K562 (cell line): ENCODE data around the gene SOAT2. TPM values are rescaled to one million over a fixed set of nuclear protein-coding genes. Genes with fewer than 3 reads are reported as not detected.

Source experiments
- ATAC-seq: fragments of 200-7000 bp; cut with Tn5 transposase; 3 replicates; pipeline ENCODE4 v1.9.1; 2020; ENCODE audit warnings: moderate library complexity
- BruUV-seq: library from RNA; stranded (reverse); fragments of 400-500 nt; replicated peaks from 2 replicates; lab custom pipeline; 2021; lab: Mats Ljungman, UMichigan
- CTCF ChIA-PET: fragments of 300-600 bp; formaldehyde crosslinking; extraction: SDS; loops from one replicate; lab custom pipeline; 2021; ENCODE audit warnings: low intra/inter-chr PET ratio; lab: Yijun Ruan, JAX
- POLR2A ChIA-PET: fragments of 300-600, 350-650 bp; sonication (Branson Sonifier 250); formaldehyde crosslinking; extraction: SDS; loops from one replicate; lab custom pipeline; 2021; ENCODE audit warnings: antibody characterized with exemption, inconsistent platforms; lab: Yijun Ruan, JAX
- DNase-seq, 4 experiments: peaks; one replicate each; pipeline versions ENCODE4 v3.0.0 to v3.0.0-alpha.2; 2011 to 2018; ENCODE audit warnings: low spot score in 3 of 4, mixed read lengths in 3 of 4; ENCODE audit errors: extremely low read depth in 1 of 4
- FAIRE-seq: peaks from 2 replicates; lab custom pipeline; 2011; peaks lifted over from hg19 to GRCh38; lab: Jason Lieb, UNC
- H2AFZ ChIP-seq: 2 replicates; pipeline ENCODE4 v1.6.0; 2011; ENCODE audit warnings: low read depth, low read length, control low read depth, inconsistent platforms
- H3K27ac ChIP-seq: fragments of 200-600 bp; 3 replicates; pipeline ENCODE4 v1.8.0; 2011; ENCODE audit warnings: low read depth, mild to moderate bottlenecking, control low read depth, inconsistent platforms, low read length, moderate library complexity, mixed read lengths; ENCODE audit errors: extremely low read depth
- H3K27me3 ChIP-seq, 2 experiments: fragments of 300-600 bp in 1 of 2; 2 replicates in 1 of 2; 3 replicates in 1 of 2; pipeline versions ENCODE4 v1.6.0 to v1.8.0; 2011; ENCODE audit warnings: inconsistent platforms in 2 of 2, low read length in 2 of 2, mild to moderate bottlenecking in 1 of 2, mixed read lengths in 1 of 2, moderate library complexity in 1 of 2; ENCODE audit not compliant: control insufficient read depth in 2 of 2, insufficient read depth in 2 of 2
- H3K36me3 ChIP-seq: fragments of 300-600 bp; 3 replicates; pipeline ENCODE4 v1.8.0; 2011; ENCODE audit warnings: mild to moderate bottlenecking, low read length, inconsistent platforms; ENCODE audit not compliant: control insufficient read depth, insufficient read depth
- H3K4me1 ChIP-seq, 2 experiments: fragments of 200-600 bp in 1 of 2; replicated peaks in 1 of 2; 2 replicates in 1 of 2; 3 replicates in 1 of 2; pipeline versions ENCODE4 v1.5.1 to v1.8.0; 2011; ENCODE audit warnings: inconsistent platforms in 2 of 2, low read length in 2 of 2, mild to moderate bottlenecking in 1 of 2, mixed read lengths in 1 of 2, moderate library complexity in 1 of 2; ENCODE audit not compliant: control insufficient read depth in 2 of 2, insufficient read depth in 2 of 2
- H3K4me2 ChIP-seq: 2 replicates; pipeline ENCODE4 v1.6.1; 2011; ENCODE audit warnings: low read length, control low read depth, inconsistent platforms, mixed read lengths; ENCODE audit not compliant: insufficient read depth
- H3K4me3 ChIP-seq: fragments of 200-600 bp; sonication (generic), shearing (Covaris generic); 2 replicates; pipeline ENCODE4 v1.5.1; 2016; ENCODE audit warnings: control low read depth, inconsistent platforms
- H3K79me2 ChIP-seq: fragments of 200-600 bp; 3 replicates; pipeline ENCODE4 v1.8.0; 2011; ENCODE audit warnings: low read length, inconsistent platforms; ENCODE audit not compliant: control insufficient read depth, insufficient read depth
- H3K9ac ChIP-seq, 2 experiments: 2 replicates each; pipeline versions ENCODE4 v1.6.0 to v1.6.1; 2011; ENCODE audit warnings: low read depth in 2 of 2, low read length in 2 of 2, control low read depth in 1 of 2, inconsistent platforms in 1 of 2, mild to moderate bottlenecking in 1 of 2, mixed read lengths in 1 of 2; ENCODE audit not compliant: insufficient read depth in 1 of 2
- H3K9me1 ChIP-seq: one replicate; pipeline ENCODE4 v1.6.0; 2011; ENCODE audit warnings: inconsistent platforms, mild to moderate bottlenecking, low read length, moderate library complexity; ENCODE audit not compliant: control insufficient read depth, insufficient read depth
- H3K9me3 ChIP-seq: replicated peaks from 2 replicates; pipeline ENCODE4 v1.5.1; 2011; ENCODE audit warnings: low read depth, low read length, inconsistent platforms; ENCODE audit not compliant: control insufficient read depth, insufficient read depth
- H4K20me1 ChIP-seq: replicated peaks from 2 replicates; pipeline ENCODE4 v1.6.1; 2011; ENCODE audit warnings: low read length, inconsistent platforms, mixed read lengths; ENCODE audit not compliant: control insufficient read depth, insufficient read depth
- L3MBTL2 ChIP-seq: fragments of 450-650 bp; IDR thresholded peaks from 2 replicates; pipeline ENCODE4 v1.6.1; 2016; ENCODE audit warnings: mild to moderate bottlenecking, moderate library complexity
- ZEB2 ChIP-seq: fragments of 450-650 bp; IDR thresholded peaks from 2 replicates; pipeline ENCODE4 v1.6.1; 2016
- WGBS: fragments of 100-300 bp; shearing (Covaris generic); methylation state at CpG from one replicate; pipeline ENCODE4 v1.1.6; 2016; ENCODE audit warnings: low coverage, mixed read lengths; ENCODE audit not compliant: insufficient coverage; ENCODE audit errors: missing lambda C conversion rate; 5-methylcytosine and 5-hydroxymethylcytosine counted together
- in situ Hi-C: fragments of 300-500 bp; cut with MboI; formaldehyde crosslinking; loops from 4 replicates; pipeline ENCODE4 v1.15.0; 2018; ENCODE audit warnings: inconsistent platforms, mixed read lengths
- intact Hi-C: fragments of 100-400 bp; cut with micrococcal nuclease; formaldehyde crosslinking; loops from 2 replicates; pipeline ENCODE4 v1.14.2; 2022
- polyA plus RNA-seq, 8 experiments: library from polyadenylated mRNA; depleted of rRNA in 4 of 8; stranded (reverse) in 5 of 8; unstranded in 3 of 8; fragments of >200 nt; fragmentation: Nextera tagmentation in 2 of 8; fragmentation: Illumina TruSeq in 1 of 8; extraction: Ambion mirVana in 2 of 8; extraction: Trizol in 1 of 8; gene quantifications; 2 replicates each; pipeline versions ENCODE4 v1.2.1 to v1.2.3, GENCODE V29; 2011 to 2014; ENCODE audit warnings: inconsistent platforms in 1 of 8, missing spikeins in 1 of 8
- total RNA-seq, 7 experiments: library from RNA; depleted of rRNA in 6 of 7; stranded (reverse); fragments of >200 nt in 6 of 7; fragmentation: Illumina TruSeq in 2 of 7; extraction: Trizol in 2 of 7; gene quantifications; 2 replicates each; pipeline versions ENCODE4 v1.2.1 to v1.2.3, GENCODE V29; 2011 to 2021; ENCODE audit warnings: low replicate concordance in 1 of 7
- TF ChIP-seq, protein P1 (sequence below): fragments of 450-650 bp; IDR thresholded peaks from 2 replicates; pipeline ENCODE4 v1.6.1; 2017; ENCODE audit warnings: antibody characterized with exemption

Gene SOAT2
- total and polyA plus RNA-seq, 9 of the 15 experiments (the other 6 are each of a cell fraction or from before 2014, with no cell fraction given): 0.04 TPM; not detected in 8

GRCh38 chr12:53070877-53071492 is 32.3 kb upstream of the SOAT2 start:
- ChIA-PET CTCF (interaction anchor here (0.5 to 1.4 kb wide), 2 partner anchors 29 to 323 kb away, joined by 3 to 6 read pairs; no protein-coding TSS in a partner anchor), POLR2A (interaction anchor here (1.5 to 1.6 kb wide), 2 partner anchors 8 to 91 kb away, joined by 4 to 6 read pairs; no protein-coding TSS in a partner anchor)
- no peak for TF ChIP-seq ZEB2
- TF ChIP-seq, protein P1, sequence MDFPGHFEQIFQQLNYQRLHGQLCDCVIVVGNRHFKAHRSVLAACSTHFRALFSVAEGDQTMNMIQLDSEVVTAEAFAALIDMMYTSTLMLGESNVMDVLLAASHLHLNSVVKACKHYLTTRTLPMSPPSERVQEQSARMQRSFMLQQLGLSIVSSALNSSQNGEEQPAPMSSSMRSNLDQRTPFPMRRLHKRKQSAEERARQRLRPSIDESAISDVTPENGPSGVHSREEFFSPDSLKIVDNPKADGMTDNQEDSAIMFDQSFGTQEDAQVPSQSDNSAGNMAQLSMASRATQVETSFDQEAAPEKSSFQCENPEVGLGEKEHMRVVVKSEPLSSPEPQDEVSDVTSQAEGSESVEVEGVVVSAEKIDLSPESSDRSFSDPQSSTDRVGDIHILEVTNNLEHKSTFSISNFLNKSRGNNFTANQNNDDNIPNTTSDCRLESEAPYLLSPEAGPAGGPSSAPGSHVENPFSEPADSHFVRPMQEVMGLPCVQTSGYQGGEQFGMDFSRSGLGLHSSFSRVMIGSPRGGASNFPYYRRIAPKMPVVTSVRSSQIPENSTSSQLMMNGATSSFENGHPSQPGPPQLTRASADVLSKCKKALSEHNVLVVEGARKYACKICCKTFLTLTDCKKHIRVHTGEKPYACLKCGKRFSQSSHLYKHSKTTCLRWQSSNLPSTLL: no peak
- no peak for TF ChIP-seq L3MBTL2
- peak; percentile 39; the same call in 2 of the 3 replicates for ATAC-seq
- H3K4me2 ChIP-seq: no peak overlapping the region
- H4K20me1 ChIP-seq: no peaks in the 10 kb centered on the region
- H2AFZ ChIP-seq: no peak overlapping the region
- H3K36me3 ChIP-seq: peaks cover 16% of the 10 kb centered on the region; the same call in 2 of the 3 replicates
- intact Hi-C loops (no loop called here), in situ Hi-C loops (no loop called here)
- no peaks in the 10 kb centered on the region for H3K9me1 ChIP-seq
- no TSS peak for BruUV-seq
- H3K27ac ChIP-seq: no peak overlapping the region
- no peaks in the 10 kb centered on the region for H3K79me2 ChIP-seq
- WGBS: 90% methylated on average over 7 of the region's 7 CpGs
- no peak for FAIRE-seq
- peaks cover 24 to 29% of the 10 kb centered on the region in 2 experiments for H3K4me1 ChIP-seq
- H3K4me3 ChIP-seq: no peak overlapping the region
- H3K27me3 ChIP-seq: no peaks in the 10 kb centered on the region
- peak overlapping the region in 1 of 2 experiments; percentile 22; a peak in 2 of 4 replicates for H3K9ac ChIP-seq
- H3K9me3 ChIP-seq: no peaks in the 10 kb centered on the region
- DNase-seq: no peak
